T-helper 2 cell treated with Interferon-gamma antibody and Interleukin-4, amounts not matched to agents 100 ng/mL and 5 ng/mL, for 36 hours (primary cell): Measurements from ENCODE around the gene FARSA. TPM values are rescaled to one million over a fixed set of nuclear protein-coding genes. Genes with fewer than 3 reads are reported as not detected.

Experiments
- intact Hi-C: fragments of 100-400 bp; cut with micrococcal nuclease; formaldehyde crosslinking; loops from one replicate; pipeline ENCODE4 v1.15.1; 2023
- total RNA-seq: library from RNA; stranded (reverse); gene quantifications from 2 replicates; pipeline ENCODE4 v1.2.3, GENCODE V29; 2022

The FARSA gene
- total RNA-seq, 1 donor from 2014 or later, result 100 TPM

DNA sequence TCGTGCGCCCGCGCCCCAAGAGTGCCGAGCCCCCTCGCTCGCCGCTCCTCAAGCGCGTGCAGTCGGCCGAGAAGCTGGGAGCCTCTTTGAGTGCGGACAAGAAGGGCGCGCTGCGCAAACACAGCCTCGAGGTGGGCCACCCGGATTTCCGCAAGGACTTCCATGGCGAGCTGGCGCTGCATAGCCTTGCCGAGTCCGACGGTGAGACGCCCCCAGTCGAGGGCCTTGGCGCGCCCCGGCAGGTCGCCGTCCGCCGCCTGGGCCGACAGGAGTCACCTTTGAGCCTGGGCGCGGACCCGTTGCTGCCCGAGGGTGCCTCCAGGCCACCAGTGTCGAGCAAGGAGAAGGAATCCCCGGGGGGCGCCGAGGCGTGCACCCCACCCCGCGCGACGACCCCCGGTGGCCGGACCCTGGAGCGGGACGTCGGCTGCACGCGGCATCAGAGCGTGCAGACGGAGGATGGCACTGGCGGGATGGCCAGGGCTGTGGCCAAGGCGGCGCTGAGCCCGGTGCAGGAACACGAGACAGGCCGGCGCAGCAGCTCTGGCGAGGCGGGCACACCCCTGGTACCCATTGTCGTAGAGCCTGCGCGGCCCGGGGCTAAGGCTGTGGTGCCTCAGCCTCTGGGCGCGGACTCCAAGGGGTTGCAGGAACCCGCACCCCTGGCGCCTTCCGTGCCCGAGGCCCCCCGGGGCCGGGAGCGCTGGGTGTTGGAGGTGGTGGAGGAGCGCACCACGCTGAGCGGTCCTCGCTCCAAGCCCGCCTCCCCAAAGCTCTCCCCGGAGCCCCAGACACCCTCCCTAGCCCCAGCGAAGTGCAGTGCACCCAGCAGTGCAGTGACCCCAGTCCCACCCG, 59.4 kb downstream of the FARSA start:
- intact Hi-C loops, result no loop called here

- intact Hi-C loops, result no loop called here
These were observed 60.3 kb downstream of the FARSA start for GRCh38 chr19:12872941-12873890.

Other genes starting within 250 kb of the FARSA start
- not detected in 2 replicates for gene GNG14, start 245.7 kb downstream of the FARSA start, total RNA-seq
- 6.2 and 6.8 TPM in 2 replicates for gene FBXW9, start 237.1 kb downstream of the FARSA start, total RNA-seq
- gene TNPO2, start 209.8 kb downstream of the FARSA start, total RNA-seq, result 82.2 and 84.3 TPM in 2 replicates
- 176 and 181 TPM in 2 replicates for gene TRIR, start 199.0 kb downstream of the FARSA start, total RNA-seq
- gene GET3, start 196.2 kb downstream of the FARSA start, total RNA-seq, result 61.5 and 68.5 TPM in 2 replicates
- not detected in 2 replicates for gene BEST2, start 181.9 kb downstream of the FARSA start, total RNA-seq
- gene HOOK2, start 158.2 kb downstream of the FARSA start, total RNA-seq, result 12.0 and 14.6 TPM in 2 replicates
- gene JUNB, start 142.2 kb downstream of the FARSA start, total RNA-seq, result 101 and 105 TPM in 2 replicates
- gene PRDX2, start 131.9 kb downstream of the FARSA start, total RNA-seq, result 278 and 282 TPM in 2 replicates
- gene THSD8, start 131.6 kb downstream of the FARSA start, total RNA-seq, result 26.6 and 29.4 TPM in 2 replicates
- 33.9 and 35.1 TPM in 2 replicates for gene RNASEH2A, start 127.1 kb downstream of the FARSA start, total RNA-seq
- not detected in 2 replicates for gene RTBDN, start 99.1 kb downstream of the FARSA start, total RNA-seq
- 0.73 and 1.0 TPM in 2 replicates for gene MAST1, start 95.2 kb downstream of the FARSA start, total RNA-seq
- 22.6 and 22.7 TPM in 2 replicates for gene DNASE2, start 52.3 kb downstream of the FARSA start, total RNA-seq
- gene KLF1, start 46.5 kb downstream of the FARSA start, total RNA-seq, result 0.11 and 0.32 TPM in 2 replicates
- gene GCDH, start 42.6 kb downstream of the FARSA start, total RNA-seq, result 40.9 and 43.2 TPM in 2 replicates
- 2.5 and 3.8 TPM in 2 replicates for gene SYCE2, start 14.4 kb downstream of the FARSA start, total RNA-seq
- gene CALR, start 4.9 kb upstream of the FARSA start, total RNA-seq, result 1,104 and 1,112 TPM in 2 replicates
- 115 and 119 TPM in 2 replicates for gene RAD23A, start 12.2 kb upstream of the FARSA start, total RNA-seq
- 17.6 and 19.6 TPM in 2 replicates for gene GADD45GIP1, start 23.5 kb upstream of the FARSA start, total RNA-seq
- not detected in 2 replicates for gene DAND5, start 35.9 kb upstream of the FARSA start, total RNA-seq
- 0.91 and 1.3 TPM in 2 replicates for gene NFIX, start 61.8 kb upstream of the FARSA start, total RNA-seq
- gene LYL1, start 169.1 kb upstream of the FARSA start, total RNA-seq, result 7.0 and 8.8 TPM in 2 replicates
- gene TRMT1, start 183.0 kb upstream of the FARSA start, total RNA-seq, result 68.0 TPM in 2 replicates
- gene NACC1, start 184.6 kb upstream of the FARSA start, total RNA-seq, result 77.4 and 81.8 TPM in 2 replicates
- gene STX10, start 216.7 kb upstream of the FARSA start, total RNA-seq, result 56.2 and 56.6 TPM in 2 replicates
- 179 and 188 TPM in 2 replicates for gene IER2, start 216.7 kb upstream of the FARSA start, total RNA-seq